A549 (cell line): ENCODE measurements around the gene CD46. TPM values are rescaled to one million over a fixed set of nuclear protein-coding genes. Genes with fewer than 3 reads are reported as not detected.

Experiments
- ATAC-seq, 2 experiments: fragments of 200-7000 bp in 1 of 2; fragments of >200 bp in 1 of 2; cut with Nextera tagmentation in 1 of 2; cut with Tn5 transposase in 1 of 2; 3 replicates each; pipeline versions ENCODE4 v1.8.0 to v1.9.1; 2018 to 2020; ENCODE audit warnings: mild to moderate bottlenecking in 1 of 2, moderate library complexity in 1 of 2
- CTCF ChIA-PET: fragments of 300-600 bp; sonication (Branson Sonifier 250); formaldehyde crosslinking; extraction: SDS; loops from one replicate; lab custom pipeline; 2021; ENCODE audit warnings: antibody characterized with exemption, inconsistent platforms; lab: Yijun Ruan, JAX
- POLR2A ChIA-PET: fragments of 350-600 bp; formaldehyde crosslinking; extraction: SDS; loops from one replicate; lab custom pipeline; 2021; ENCODE audit warnings: antibody characterized with exemption, inconsistent platforms; lab: Yijun Ruan, JAX
- DNase-seq, 2 experiments: peaks; one replicate each; pipeline versions ENCODE4 v3.0.0 to v3.0.0-alpha.2; 2011 to 2016; ENCODE audit warnings: low read depth in 1 of 2, low spot score in 1 of 2
- FAIRE-seq: peaks from 2 replicates; lab custom pipeline; 2011; peaks lifted over from hg19 to GRCh38; lab: Jason Lieb, UNC
- H3K27ac ChIP-seq, 2 experiments: fragments of >200 bp; sonication (Bioruptor Twin); formaldehyde crosslinking; 3 replicates each; pipeline ENCODE4 v1.5.1; 2016 to 2017
- H3K4me1 ChIP-seq: fragments of >200 bp; sonication (Bioruptor Twin); formaldehyde crosslinking; 3 replicates; pipeline ENCODE4 v1.6.1; 2016
- H3K4me2 ChIP-seq: fragments of >200 bp; sonication (Bioruptor Twin); formaldehyde crosslinking; 3 replicates; pipeline ENCODE4 v1.6.1; 2016
- H3K4me3 ChIP-seq: fragments of >200 bp; sonication (Bioruptor Twin); formaldehyde crosslinking; 3 replicates; pipeline ENCODE4 v1.5.1; 2016
- H3K9me3 ChIP-seq: fragments of >200 bp; sonication (Bioruptor Twin); formaldehyde crosslinking; 3 replicates; pipeline ENCODE4 v1.6.1; 2016
- CHD4 ChIP-seq: fragments of 200-600 bp; sonication (generic); IDR thresholded peaks from 2 replicates; pipeline ENCODE4 v1.6.1; 2016; ENCODE audit warnings: antibody characterized with exemption, mild to moderate bottlenecking, borderline replicate concordance
- GATA3 ChIP-seq: IDR thresholded peaks from 2 replicates; pipeline ENCODE4 v1.6.1; 2012; ENCODE audit warnings: borderline replicate concordance
- HMGXB4 ChIP-seq: fragments of 250-450 bp; sonication (Bioruptor Pico); IDR thresholded peaks from 2 replicates; pipeline ENCODE4 v1.5.0; 2021; ENCODE audit warnings: mild to moderate bottlenecking, moderate library complexity, borderline replicate concordance
- JUNB ChIP-seq: fragments of >200 bp; sonication (Bioruptor Twin); formaldehyde crosslinking; IDR thresholded peaks from 2 replicates; pipeline ENCODE4 v1.6.1; 2016
- KDM1A ChIP-seq: fragments of 200-600 bp; sonication (generic); IDR thresholded peaks from 2 replicates; pipeline ENCODE4 v1.6.1; 2016; ENCODE audit warnings: low read depth, mild to moderate bottlenecking
- MAX ChIP-seq: IDR thresholded peaks from 2 replicates; pipeline ENCODE4 v1.6.1; 2012
- MYC ChIP-seq: IDR thresholded peaks from 2 replicates; pipeline ENCODE4 v1.6.1; 2012; ENCODE audit warnings: mild to moderate bottlenecking, inconsistent platforms, low read length, improper control_type of control experiment, borderline replicate concordance
- PHF8 ChIP-seq: fragments of 200-600 bp; sonication (generic); IDR thresholded peaks from 2 replicates; pipeline ENCODE4 v1.6.1; 2016; ENCODE audit warnings: low read depth, mild to moderate bottlenecking, antibody characterized with exemption, moderate library complexity, borderline replicate concordance
- RAD21 ChIP-seq, 2 experiments: fragments of >200 bp in 1 of 2; sonication (Bioruptor Twin) in 1 of 2; formaldehyde crosslinking in 1 of 2; IDR thresholded peaks in 1 of 2; conservative IDR thresholded peaks in 1 of 2; 2 replicates in 1 of 2; 3 replicates in 1 of 2; pipeline ENCODE4 v1.6.1; 2012 to 2018; ENCODE audit warnings: inconsistent platforms in 1 of 2
- RCOR1 ChIP-seq: fragments of 150-350 bp; IDR thresholded peaks from 2 replicates; pipeline ENCODE4 v1.6.1; 2014; ENCODE audit warnings: antibody characterized with exemption, low read length, low read depth
- SMC3 ChIP-seq: fragments of >200 bp; sonication (Bioruptor Twin); formaldehyde crosslinking; IDR thresholded peaks from 3 replicates; pipeline ENCODE4 v1.6.1; 2018; ENCODE audit warnings: inconsistent platforms
- SREBF2 ChIP-seq: fragments of 450-650 bp; IDR thresholded peaks from 2 replicates; pipeline ENCODE4 v1.6.1; 2014; ENCODE audit warnings: mild to moderate bottlenecking, moderate library complexity
- TFCP2L1 ChIP-seq: fragments of 250-450 bp; sonication (Bioruptor Pico); IDR thresholded peaks from 2 replicates; pipeline ENCODE4 v1.5.0; 2021; ENCODE audit warnings: mild to moderate bottlenecking
- ZFP36 ChIP-seq: fragments of 450-650 bp; IDR thresholded peaks from 2 replicates; pipeline ENCODE4 v1.6.1; 2014; ENCODE audit warnings: borderline replicate concordance; ENCODE audit not compliant: partially characterized antibody
- ZNF302 ChIP-seq: fragments of 250-450 bp; sonication (Bioruptor Pico); IDR thresholded peaks from 2 replicates; pipeline ENCODE4 v1.9.0; 2021; ENCODE audit warnings: inconsistent platforms, mild to moderate bottlenecking, moderate library complexity
- ZSCAN20 ChIP-seq: fragments of 250-450 bp; sonication (Bioruptor Pico); IDR thresholded peaks from 2 replicates; pipeline ENCODE4 v1.8.0; 2022; ENCODE audit warnings: mild to moderate bottlenecking, moderate library complexity
- WGBS: methylation state at CpG from one replicate; pipeline ENCODE4 v1.1.6; 2017; ENCODE audit errors: missing lambda C conversion rate; 5-methylcytosine and 5-hydroxymethylcytosine counted together
- polyA plus RNA-seq, 4 experiments: library from polyadenylated mRNA; depleted of rRNA in 3 of 4; stranded (reverse); fragments of >200 nt; fragmentation: RNase III in 1 of 4; extraction: RNeasy Plus Mini Kit Qiagen cat#74134 plus additional on column Dnase treatment in 1 of 4; gene quantifications; 2 replicates in 3 of 4; 3 replicates in 1 of 4; pipeline ENCODE4 v1.2.3, GENCODE V29; 2011 to 2017
- TF ChIP-seq, protein P1 (sequence below): fragments of 150-350 bp; IDR thresholded peaks from 2 replicates; pipeline ENCODE4 v1.6.1; 2014; ENCODE audit warnings: low read depth, mild to moderate bottlenecking, low read length

The CD46 gene
- polyA plus RNA-seq, 2 of the 4 experiments (the other 2 are of a cell fraction) = 142 to 239 TPM

GRCh38 chr1:207837673-207838072, 85.8 kb downstream of the CD46 start:
- DNase-seq = no peak
- Histone ChIP-seq H3K27ac (no peak overlapping the region), H3K4me2 (no peak overlapping the region), H3K4me3 (no peak overlapping the region), H3K4me1 (no peaks in the 10 kb centered on the region), H3K9me3 (no peaks in the 10 kb centered on the region)
- ChIA-PET POLR2A (no interaction called here), CTCF (interaction anchor here (1.0 to 3.4 kb wide), 6 partner anchors 8 to 313 kb away, joined by 3 to 21 read pairs (median 6); no protein-coding TSS in a partner anchor)
- no peak for ATAC-seq
- no peak for FAIRE-seq
- 89% methylated on average over 4 of the region's 4 CpGs for WGBS
- TF ChIP-seq SREBF2 = no peak
- TF ChIP-seq MYC = no peak
- no peak for TF ChIP-seq PHF8
- TF ChIP-seq SMC3 = no peak
- no peak for TF ChIP-seq HMGXB4 (CRISPR knock-in tag)
- TF ChIP-seq ZSCAN20 = no peak
- TF ChIP-seq GATA3 = no peak
- TF ChIP-seq ZNF302 (CRISPR knock-in tag) = no peak
- TF ChIP-seq ZFP36 = no peak
- no peak for TF ChIP-seq JUNB
- no peak for TF ChIP-seq MAX

- FAIRE-seq (no peak), DNase-seq (no peak), ATAC-seq (no peak; a peak in 1 of 6 replicates)
- ChIA-PET POLR2A (no interaction called here), CTCF (interaction anchor here (0.9 to 3.4 kb wide), 6 partner anchors 9 to 125 kb away, joined by 3 to 21 read pairs (median 6); no protein-coding TSS in a partner anchor)
- Histone ChIP-seq H3K9me3 (no peaks in the 10 kb centered on the region), H3K4me2 (no peak overlapping the region), H3K4me1 (no peaks in the 10 kb centered on the region)
- TF ChIP-seq RCOR1 (no peak), KDM1A (no peak), JUNB (no peak), CHD4 (no peak), RAD21 (conservative IDR thresholded peaks at IDR 0.05 in 1 of 2, IDR thresholded peaks at IDR 0.05 in 1 of 2) (no peak), TFCP2L1 (CRISPR knock-in tag) (no peak), HMGXB4 (CRISPR knock-in tag) (no peak)
- TF ChIP-seq, protein P1, sequence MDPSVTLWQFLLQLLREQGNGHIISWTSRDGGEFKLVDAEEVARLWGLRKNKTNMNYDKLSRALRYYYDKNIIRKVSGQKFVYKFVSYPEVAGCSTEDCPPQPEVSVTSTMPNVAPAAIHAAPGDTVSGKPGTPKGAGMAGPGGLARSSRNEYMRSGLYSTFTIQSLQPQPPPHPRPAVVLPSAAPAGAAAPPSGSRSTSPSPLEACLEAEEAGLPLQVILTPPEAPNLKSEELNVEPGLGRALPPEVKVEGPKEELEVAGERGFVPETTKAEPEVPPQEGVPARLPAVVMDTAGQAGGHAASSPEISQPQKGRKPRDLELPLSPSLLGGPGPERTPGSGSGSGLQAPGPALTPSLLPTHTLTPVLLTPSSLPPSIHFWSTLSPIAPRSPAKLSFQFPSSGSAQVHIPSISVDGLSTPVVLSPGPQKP = no peak
- TF ChIP-seq, all 56 proteins: peak for 0
- Histone ChIP-seq H3K4me3 (no peak overlapping the region), H3K27ac (no peak overlapping the region)
- 92% methylated on average over 15 of the region's 15 CpGs for WGBS
These were observed 86.6 kb downstream of the CD46 start for GRCh38 chr1:207838156-207839082.
